GDM1 (cell line): ENCODE measurements around the gene LRP8.
"Not testable (repeated sequence)": the region's sequence is repeated elsewhere in the genome, so short reads cannot be mapped to it uniquely, and the experiment has no call there.

ENCODE experiments used
- DNase-seq: peaks from one replicate; lab custom pipeline; 2025; lab: John Stamatoyannopoulos, UW

LRP8 gene

DNA sequence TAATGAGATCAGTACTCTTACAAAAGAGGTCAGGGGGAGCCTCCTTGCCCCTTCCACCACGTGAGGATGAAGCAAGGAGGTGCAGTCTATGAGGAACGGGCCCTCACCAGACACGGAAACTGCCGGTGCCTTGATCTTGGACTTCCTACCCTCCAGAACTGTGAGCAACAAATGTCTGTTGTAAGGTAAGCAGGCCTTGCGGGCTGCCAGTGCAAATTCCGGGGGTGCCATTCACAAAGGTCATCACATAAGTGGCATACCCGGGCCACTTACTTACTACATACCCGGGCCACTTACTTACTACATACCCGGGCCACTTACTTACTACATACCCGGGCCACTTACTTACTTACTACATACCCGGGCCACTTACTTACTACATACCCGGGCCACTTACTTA is 44.7 kb downstream of the LRP8 start:
- not testable (repeated sequence) for DNase-seq

DNA sequence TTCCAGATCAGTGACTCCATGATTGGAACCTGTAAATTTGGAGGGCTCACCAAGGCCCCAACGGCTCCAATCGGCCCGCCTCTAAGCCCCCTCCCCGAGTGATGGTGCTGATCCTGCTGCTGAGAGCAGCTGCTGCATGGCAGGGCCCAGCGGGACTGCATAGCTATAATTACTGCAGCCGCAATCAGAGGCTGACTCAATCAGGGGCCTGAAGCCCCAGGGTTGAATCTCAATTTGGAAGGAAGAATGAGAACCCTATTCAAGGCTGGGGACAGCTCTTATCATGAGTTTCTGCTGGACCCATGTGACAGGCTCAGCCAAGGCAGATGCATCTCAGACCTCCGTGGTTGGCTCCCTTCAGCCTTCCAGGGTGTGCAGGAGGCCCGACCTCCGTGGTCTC is 46.7 kb downstream of the LRP8 start:
- DNase-seq: no peak

DNA sequence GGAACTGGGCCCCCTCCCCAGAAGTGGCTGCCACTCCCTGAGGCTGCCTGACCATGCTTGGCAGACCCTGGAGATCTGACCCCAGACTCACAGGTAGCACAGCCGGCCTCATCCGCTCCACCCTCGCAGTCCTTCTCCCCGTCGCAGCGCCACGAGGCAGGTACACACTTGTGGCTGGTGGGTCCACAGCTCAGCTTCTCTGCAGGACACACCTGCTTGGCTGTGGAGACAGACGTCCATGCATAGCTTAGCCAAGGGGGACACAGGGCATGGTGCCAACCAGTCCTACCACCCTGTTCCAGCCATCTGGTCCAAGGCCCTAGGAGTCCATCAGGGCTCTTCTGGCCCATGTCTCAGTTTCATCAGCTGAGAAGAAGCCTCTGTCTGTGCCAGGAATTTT is 47.4 kb downstream of the LRP8 start:
- DNase-seq: no peak

DNA sequence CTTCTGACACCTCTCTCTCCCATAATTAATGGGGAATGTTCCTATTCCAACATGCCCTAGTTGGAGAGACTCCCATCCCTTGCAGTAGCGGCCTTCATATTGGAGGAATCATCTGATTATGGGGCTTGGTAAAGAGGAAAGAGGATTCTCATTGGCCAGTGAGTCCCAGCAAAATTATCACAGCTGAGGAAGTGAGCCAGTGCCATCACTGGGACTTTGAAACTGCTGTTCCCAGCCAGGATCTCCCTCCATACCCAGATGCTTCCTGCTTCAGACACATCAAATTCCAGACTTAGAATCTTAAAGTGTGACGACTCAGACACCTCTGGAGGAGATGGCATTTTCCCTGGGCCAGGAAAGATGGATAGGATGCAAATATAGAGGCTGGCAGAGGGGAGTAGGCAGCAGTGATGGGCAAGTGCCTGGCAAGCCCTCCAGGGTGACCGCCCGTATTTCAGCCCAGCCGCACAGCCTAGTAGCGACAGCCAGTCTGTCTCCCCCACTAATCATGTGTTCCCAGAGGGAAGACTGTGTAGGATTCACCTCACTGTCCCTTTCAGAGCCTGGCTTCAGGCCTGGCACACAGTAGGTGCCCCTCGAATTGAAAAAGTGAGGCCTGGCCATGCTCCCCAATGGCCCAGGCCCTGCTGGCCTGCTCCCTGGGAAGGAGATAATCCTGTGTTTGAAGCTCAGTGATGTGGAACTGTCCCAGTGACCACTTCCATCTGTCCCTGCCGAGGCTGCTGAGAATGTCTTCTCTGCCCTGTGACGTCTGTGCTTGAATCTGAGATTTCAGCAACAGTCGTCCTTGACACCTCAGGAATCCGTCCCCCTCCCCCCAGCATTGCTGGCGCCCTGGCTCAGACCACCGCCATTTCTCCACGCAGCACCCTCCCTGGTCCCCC is 48.3 kb downstream of the LRP8 start:
- DNase-seq: no peak

DNA sequence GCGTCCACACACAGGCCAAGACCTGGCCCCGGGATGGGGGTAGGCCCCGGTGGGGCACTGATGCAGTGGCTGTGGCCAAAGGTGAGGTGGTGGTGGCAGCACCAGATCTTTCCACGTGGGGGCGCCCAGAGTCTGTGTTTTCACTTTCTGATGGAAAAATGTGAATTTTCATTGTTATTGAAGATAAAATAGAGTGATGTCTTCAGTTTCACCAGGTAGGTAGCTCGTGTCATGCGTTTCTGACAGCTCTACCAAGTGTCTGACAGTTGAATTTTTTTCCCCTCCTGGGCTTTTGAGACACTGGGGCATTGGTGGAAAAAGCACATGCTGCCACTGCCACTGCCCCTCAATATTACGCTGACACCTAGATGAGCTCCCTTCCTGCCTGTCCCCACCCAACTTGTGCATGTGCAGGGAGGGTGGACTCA is 49.6 kb downstream of the LRP8 start:
- DNase-seq: no peak

DNA sequence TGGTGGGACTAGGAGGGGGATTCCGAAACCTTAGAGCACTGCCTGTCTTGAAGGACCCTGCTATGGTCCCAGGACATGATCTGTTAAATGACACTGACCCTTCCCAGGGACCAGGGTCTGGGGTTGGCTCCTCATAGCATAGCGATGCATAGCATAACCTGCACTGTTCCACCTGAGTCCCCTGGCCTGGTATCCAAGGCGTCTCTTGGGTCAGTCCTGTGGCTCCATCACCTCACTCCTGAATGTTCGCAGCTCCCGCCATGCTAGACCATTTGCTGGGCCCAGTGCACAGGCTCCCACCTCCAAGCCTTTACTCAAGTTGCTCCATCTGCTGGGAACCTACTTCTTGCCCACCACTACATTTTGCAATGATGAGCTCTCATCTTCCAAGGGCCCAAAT is 50.5 kb downstream of the LRP8 start:
- no peak for DNase-seq

DNA sequence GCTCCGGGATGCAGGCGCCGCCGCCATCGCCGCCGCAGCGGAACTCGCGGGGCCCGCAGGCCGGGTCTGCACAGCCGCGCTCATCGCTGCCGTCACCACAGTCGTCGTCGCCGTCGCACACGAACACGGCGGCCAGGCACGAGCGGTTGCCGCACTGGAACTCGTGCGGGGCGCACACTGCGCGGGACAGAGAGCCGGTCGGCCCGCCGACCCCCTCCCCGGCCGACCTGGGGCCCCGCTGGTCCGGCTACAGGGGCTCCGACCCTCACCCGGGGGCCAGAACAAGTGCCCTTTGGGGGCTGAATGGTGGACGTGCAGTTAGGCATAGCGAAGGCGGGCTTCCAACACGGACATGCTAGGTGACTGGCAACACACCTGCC is 51.0 kb downstream of the LRP8 start:
- no peak for DNase-seq

DNA sequence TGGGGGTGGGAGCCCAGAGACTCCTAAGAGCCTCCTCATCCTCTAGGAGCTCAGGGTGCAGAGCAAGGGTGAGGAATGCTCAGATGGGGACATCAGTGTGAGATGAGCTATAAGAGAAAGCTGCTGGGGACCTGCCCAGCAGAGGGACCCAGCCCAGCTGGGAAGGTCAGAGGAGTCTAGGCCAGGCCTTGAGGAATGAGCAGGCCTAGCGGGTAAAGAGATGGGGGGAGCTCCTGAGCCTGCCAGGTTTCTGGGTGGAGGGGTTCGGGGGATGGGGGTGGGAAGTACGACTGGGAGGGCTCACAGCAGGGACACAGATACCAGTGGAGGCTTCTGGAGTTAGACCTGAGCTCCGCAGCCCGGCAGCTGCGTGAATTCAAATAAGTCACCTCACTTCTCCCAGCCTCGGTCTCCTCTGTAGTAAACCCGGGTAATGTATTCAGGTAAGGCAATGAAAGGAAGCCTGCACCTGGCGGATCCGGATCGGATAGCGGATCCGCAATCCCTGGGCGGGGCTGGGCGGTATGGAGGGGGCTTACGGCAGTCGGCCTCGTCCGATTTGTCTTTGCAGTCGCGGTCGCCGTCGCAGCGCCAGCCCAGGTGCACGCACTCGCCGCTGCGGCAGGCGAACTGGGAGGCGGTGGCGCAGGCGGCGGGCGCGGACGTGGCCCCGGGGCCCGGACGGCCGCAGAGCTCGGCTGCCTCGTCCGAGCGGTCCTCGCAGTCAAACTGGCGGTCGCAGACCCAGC is 51.5 kb downstream of the LRP8 start:
- no peak for DNase-seq

DNA sequence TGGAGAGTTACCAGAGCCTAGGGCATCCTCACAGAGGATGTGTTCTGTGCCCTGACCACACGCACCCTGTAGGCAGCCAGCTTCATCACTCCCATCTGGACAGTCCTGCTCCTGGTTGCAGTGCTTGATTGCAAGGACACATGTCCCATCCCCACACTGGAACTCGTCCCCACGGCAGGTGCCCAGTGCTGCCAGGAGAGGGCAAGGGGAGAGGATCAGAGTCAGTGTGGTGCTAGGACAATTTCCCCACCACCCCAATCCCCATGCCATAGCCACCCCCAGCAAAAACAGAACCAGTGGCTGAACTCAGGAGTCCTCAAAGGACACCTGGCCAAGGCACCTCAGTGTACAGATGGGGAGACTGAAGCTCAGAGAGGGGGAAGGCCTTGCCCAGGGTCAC is 52.3 kb downstream of the LRP8 start:
- no peak for DNase-seq

DNA sequence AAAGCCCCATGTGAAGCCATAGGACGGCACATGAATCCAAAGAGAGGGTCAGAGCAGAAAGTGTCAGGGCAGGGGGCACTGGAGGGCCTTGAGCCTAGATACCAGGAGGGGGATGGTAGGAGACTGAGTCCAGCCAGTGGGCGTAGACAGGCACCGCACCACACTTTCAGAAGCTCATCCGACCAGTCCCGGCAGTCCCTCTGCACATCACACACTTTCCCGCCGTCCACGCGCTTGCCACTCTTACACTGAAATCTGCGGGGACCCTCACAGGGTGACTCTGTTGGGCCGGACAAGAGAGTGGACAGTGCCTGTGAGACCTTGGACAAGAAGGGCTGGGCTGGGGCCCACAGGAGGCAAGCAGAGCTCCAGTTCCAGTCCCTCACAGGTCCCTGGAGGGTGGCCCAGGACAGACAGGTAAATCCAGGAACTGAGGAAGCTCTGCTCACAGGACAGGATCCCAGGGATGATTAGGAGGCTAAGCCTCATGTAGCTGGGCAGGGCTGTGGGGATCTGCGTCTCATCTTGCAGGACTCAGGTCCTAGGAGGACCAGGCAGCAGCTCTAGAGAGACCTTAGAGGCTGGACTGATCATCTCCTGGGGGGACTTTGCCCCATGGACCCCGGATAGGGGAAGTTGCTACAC is 53.2 kb downstream of the LRP8 start:
- DNase-seq: no peak

DNA sequence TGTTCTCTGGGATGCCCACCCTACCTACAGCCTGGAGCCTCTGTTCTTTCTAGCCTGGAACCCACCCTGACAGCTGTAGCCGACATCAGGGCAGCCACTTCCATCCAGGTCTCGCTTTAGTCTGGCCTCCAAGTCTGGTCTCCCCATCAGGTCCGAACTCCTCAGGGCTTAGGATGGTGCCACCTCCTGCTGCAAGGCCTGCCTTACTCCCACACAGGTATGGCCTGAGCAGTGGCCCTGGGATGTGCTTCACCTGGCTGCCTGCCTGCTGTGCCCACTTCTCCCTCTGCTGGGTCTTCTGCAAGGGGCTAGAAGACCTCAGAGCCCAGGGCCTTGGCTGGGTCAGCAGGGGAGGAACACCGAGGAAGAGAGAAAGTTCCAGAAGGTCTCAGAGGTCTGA is 53.8 kb downstream of the LRP8 start:
- no peak for DNase-seq

DNA sequence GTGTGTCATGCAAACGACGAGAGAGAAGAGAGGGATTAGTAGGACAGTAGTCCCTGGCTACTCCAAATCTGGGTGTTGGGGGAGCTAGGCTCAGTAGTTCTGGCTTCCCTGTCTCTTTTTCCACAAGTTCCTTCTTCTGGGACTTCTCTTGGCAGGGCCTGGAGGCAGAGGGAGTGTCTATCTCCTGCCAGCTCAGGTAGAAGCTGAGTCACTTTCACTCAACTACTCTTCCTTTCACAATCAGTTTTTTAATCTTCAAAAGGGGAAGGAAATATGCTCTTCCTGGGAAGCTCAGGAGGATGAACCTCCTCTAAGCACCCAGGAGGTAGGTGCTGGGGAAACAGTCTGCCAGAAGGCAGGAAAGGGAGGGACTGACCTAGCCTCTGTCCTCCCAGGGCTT is 54.3 kb downstream of the LRP8 start:
- DNase-seq: no peak

DNA sequence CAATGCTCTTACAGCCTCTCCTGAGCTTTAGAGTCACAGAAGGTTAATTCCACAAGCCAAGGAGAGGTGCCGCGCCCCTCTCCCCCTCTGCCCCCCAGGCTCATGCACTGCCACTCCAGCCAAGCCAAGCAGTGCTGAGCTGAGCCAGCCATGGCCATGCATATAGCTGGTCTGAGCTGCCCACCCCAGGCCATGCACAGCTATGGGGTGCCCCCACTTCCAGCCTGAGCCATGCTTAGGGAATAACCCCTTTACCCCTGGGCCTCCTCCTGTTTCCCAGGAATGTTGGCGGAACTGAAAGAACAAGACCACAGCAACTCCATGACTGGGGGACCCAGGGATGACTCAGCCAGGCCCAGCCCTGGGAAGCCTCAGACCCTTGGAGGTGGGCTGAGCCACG is 55.5 kb downstream of the LRP8 start:
- DNase-seq: no peak

DNA sequence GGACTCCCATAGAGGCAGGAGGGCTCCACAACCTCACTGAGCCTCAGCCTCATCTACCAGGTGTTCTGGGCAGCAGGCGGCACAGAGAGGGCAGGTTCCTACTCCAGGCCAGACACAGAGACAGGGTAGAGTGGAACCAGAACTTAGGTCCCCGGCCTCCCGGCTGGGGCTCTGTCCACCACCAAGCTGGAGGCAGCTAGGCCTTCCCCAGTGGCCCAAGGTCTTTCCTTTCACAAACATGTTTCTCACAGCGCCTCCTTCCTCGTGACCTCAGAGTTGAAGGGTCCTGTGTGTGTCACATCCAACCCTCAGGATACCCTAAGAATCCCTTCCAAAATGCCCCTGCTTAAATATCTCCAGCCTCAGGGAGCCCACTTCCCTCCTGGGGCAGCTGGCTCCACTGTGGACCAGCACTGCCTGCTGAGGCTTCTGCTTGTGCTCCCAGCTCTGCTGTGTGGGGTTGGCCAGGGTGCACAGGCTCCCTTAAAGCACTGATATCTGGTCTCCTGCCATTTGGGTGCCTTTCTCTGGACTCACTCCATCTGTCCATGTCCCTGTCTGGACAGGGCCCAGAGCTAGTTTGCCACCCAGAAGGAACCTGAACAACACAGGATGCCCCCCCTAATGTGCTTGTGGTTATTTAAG is 56.3 kb downstream of the LRP8 start:
- DNase-seq: no peak

DNA sequence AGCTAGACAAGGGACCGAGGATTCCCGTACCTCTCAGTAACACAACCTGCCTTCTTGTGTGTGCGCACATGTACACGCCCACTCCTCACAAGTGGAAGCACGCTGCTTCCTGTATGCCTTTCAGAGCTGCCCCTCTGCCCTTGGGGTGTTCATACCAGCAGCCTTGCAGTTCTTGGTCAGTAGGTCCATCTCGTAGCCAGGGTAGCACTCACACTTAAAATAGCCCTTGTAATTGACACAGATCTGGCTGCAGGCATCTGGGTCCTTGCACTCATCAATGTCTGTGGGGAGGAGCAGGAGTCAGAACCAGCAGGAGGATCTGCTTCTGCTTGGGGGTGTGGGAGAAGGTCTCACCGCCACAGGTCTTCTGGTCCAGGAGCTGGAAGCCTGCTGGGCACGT is 57.0 kb downstream of the LRP8 start:
- no peak for DNase-seq

DNA sequence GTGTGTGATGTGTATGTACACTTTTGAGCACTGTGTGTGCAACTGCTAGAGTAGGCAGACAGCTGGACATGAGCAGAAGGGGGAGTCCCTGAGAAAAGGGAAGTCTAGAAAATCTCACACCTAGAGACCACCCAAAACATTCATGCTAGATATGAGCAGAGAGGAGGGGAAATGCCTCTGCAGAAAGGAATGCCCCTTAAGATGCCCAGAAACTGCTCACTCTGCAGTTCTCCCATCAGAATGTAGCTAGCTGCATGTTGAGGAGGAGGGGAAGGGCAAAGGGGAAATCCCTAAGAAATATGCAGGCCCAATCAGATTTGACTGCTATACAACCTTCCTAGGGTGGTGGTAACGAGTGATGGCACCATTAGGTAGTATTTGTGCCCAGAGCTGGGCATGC is 57.8 kb downstream of the LRP8 start:
- DNase-seq: no peak

DNA sequence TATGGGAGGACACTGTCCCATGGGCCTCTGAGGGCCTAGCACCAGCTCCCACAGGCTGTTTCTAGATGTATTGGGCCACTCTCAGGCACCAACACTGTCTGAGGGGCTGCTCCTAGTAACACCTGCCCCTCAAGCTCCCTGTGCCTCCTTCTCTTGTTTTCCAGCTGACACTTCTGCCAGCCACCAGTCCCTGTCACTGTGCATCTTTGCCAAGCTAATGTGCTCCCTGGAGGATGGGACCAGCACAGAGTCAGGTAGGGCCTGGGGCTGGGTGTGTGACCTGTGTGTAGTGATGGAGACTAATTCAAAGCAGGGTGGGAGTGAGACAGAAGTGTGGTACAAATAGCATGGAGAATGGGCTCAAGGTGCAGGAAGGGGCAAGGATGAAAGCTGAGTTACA is 60.1 kb downstream of the LRP8 start:
- no peak for DNase-seq

DNA sequence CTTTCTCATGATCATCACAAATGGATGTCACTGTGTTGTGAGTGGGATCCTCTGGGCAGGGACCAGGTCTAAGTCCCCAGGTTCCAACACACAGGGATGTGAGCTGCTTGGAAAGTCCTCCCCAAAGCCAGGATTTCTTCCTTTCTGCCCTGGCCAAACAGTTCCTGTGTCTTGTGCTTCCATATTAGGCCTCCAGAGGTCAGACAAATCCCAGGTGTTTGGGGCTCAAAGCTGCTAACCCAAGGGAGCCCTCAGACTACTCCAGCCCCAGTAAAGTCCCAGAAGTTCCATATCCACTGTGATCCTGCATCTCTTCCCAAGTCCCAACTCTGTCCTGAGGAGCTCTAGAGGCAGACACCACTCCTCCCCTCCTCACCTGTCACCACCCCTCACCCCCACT is 61.8 kb downstream of the LRP8 start:
- DNase-seq: no peak

DNA sequence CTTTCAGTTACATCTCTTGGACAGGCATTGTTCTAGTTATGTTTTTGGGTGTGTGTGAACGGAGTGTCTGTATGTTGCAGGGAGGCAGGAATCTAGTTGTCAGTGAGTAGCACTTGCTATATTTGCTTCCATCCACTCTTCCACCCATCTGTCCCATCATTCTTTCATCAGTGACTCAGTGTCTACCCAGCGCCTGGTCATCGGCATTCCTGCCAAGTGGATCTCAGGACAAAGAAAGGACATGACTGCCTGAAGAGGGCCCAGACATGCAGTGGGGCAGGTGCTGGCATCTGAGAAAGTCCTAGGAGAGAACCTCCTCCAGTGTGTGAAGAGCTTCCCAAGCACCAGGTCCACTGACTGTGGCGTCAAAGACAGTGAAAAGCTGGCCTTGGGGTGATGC is 62.3 kb downstream of the LRP8 start:
- no peak for DNase-seq

DNA sequence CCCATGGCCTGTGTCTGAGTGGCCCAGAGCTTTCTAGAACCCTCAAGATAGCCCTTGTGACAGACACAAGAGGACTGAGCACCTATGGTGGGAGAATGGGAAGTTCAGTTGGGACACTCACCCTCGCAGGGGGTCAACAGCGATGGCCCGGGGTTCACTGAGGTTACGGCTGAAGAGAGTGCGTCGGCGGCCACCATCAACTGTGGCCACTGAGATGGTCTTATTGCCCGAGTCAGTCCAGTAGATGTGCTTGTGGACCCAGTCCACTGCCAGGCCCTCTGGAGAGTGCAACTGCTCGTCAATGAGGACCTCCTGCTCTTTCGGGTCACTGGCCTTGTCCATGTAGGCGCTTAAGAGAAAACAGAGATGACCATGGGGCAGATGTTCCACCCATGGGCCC is 63.8 kb downstream of the LRP8 start:
- DNase-seq: no peak

DNA sequence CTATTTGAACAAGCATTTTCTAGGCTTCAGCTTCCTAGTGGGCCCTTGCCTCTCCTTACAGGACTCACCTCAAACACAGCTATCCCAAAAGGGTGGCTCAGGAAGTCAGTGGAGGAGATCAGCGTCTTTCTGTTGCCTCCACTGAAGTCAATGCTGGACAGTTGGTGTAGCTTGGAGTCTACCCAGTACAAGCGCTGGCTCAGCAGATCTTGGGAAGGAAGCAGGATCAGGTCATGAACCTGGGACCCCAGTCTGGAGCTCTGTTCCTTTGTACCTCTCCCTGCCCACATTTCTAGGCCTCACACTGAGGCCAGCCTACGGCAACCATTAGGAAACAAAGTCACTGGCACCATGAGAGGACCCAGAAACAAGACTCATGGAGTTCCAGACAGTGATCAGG is 65.9 kb downstream of the LRP8 start:
- no peak for DNase-seq

DNA sequence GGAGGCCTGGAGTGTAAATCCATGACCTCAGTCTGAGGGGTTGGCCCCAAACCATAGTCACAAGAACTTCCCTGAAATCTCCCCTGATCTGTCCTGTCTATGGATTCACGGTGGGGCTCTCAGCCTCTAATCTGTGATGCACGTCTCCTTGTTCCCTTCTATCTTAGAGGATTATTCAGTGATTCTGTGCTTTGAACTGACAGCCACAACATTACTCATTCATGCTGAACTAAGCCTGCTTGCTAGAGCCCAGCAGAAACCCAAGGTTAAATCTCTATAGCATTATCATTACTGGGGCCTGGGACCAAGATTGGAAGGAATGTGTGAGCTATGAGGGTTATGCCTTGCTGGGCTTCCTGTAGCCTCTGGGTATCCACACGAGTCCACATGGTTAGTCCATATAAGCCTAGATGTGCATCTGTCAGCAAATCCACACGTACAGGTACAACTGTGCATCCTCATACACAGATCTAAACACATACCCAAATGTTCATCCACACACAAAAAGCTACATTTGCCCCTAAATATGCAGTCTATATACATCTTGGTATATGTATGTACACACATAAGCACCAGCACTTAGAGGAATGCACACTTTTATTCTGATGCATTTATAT is 67.1 kb downstream of the LRP8 start:
- DNase-seq: no peak
